Omental fat pad (tissue), 4 donors: ENCODE data around the gene PLSCR3. TPM values are rescaled to one million over a fixed set of nuclear protein-coding genes. Genes with fewer than 3 reads are reported as not detected.
A peak's percentile ranks its signal among the peaks of the same experiment; 100 is the strongest.

Experiments
- ATAC-seq: fragments of 150-250 bp; one replicate; pipeline ENCODE4 v1.9.1; 2016; ENCODE audit warnings: mild to moderate bottlenecking, moderate library complexity; ENCODE audit not compliant: low FRiP score
- DNase-seq: peaks from one replicate; pipeline ENCODE4 v3.0.0-alpha.2; 2019; ENCODE audit warnings: low spot score
- CTCF ChIP-seq, 3 donors: fragments of 450-650 bp; IDR thresholded peaks; one replicate each; pipeline ENCODE4 v1.5.1; 2016 to 2017; ENCODE audit warnings: antibody characterized with exemption in 3 of 3, mild to moderate bottlenecking in 3 of 3, moderate library complexity in 2 of 3
- total RNA-seq, 4 donors: library from RNA; depleted of rRNA; stranded (reverse); fragments of >200 nt; gene quantifications; one replicate each; pipeline ENCODE4 v1.1.0, GENCODE V29; 2016

Gene PLSCR3
- total RNA-seq, 4 donors from 2014 or later, result 11.1 to 16.9 (median 16.6) TPM

GRCh38 chr17:7356072-7356549, 38.2 kb downstream of the PLSCR3 start:
- TF ChIP-seq CTCF (IDR thresholded peaks at IDR 0.05), result peak in 1 of 3 donors; percentile 71

GRCh38 chr17:7355573-7355972, 38.8 kb downstream of the PLSCR3 start:
- DNase-seq (no peak), ATAC-seq (no peak)
- TF ChIP-seq CTCF (IDR thresholded peaks at IDR 0.05), result no peak

More at GRCh38 chr17:7356072-7356549, 38.2 kb downstream of the PLSCR3 start:
- DNase-seq (peak; percentile 80), ATAC-seq (peak; percentile 52)

- TF ChIP-seq CTCF (IDR thresholded peaks at IDR 0.05), result no peak
- no peak for DNase-seq
- no peak for ATAC-seq
Observed at GRCh38 chr17:7355053-7355452, 39.3 kb downstream of the PLSCR3 start, which contains the start of gene TMEM95. Gene TMEM95, plus strand, starts transcription at chr17:7355156. Its CDS starts 49 bp downstream, at chr17:7355205.

GRCh38 chr17:7354262-7354843, 40.0 kb downstream of the PLSCR3 start:
- ATAC-seq (no peak), DNase-seq (no peak)
- no peak for TF ChIP-seq CTCF (IDR thresholded peaks at IDR 0.05)

GRCh38 chr17:7352910-7353635, 41.3 kb downstream of the PLSCR3 start:
- ATAC-seq (no peak), DNase-seq (no peak)
- no peak for TF ChIP-seq CTCF (IDR thresholded peaks at IDR 0.05)

- TF ChIP-seq CTCF (IDR thresholded peaks at IDR 0.05), result no peak
Observed at GRCh38 chr17:7352503-7352889, 41.8 kb downstream of the PLSCR3 start.

More at GRCh38 chr17:7352503-7352889, 41.8 kb downstream of the PLSCR3 start:
- ATAC-seq (no peak), DNase-seq (no peak)
